K562 (cell line): Measurements from ENCODE around the gene ZMYND8. TPM values are rescaled to one million over a fixed set of nuclear protein-coding genes. Genes with fewer than 3 reads are reported as not detected.
A peak's percentile ranks its signal among the peaks of the same experiment; 100 is the strongest.

ENCODE experiments used
- ATF4 ChIP-seq: fragments of 450-650 bp; formaldehyde crosslinking; IDR thresholded peaks from 2 replicates; pipeline ENCODE4 v1.4.0; 2022; ENCODE audit warnings: mild to moderate bottlenecking, moderate library complexity
- CXXC5 ChIP-seq: fragments of 250-450 bp; sonication (Bioruptor Pico); IDR thresholded peaks from 2 replicates; pipeline ENCODE4 v1.8.0; 2022; ENCODE audit warnings: inconsistent platforms, mild to moderate bottlenecking, moderate library complexity
- ELK3 ChIP-seq: fragments of 450-650 bp; formaldehyde crosslinking; IDR thresholded peaks from 2 replicates; pipeline ENCODE4 v1.4.0; 2020; ENCODE audit warnings: mild to moderate bottlenecking
- FOS ChIP-seq: IDR thresholded peaks from 3 replicates; pipeline ENCODE4 v1.6.1; 2011; ENCODE audit not compliant: insufficient read length; ENCODE audit errors: extremely low read depth
- FOXA3 ChIP-seq, 2 experiments: fragments of 450-650 bp in 1 of 2; sonication (generic) in 1 of 2; formaldehyde crosslinking; IDR thresholded peaks in 1 of 2; conservative IDR thresholded peaks in 1 of 2; 2 replicates each; pipeline versions ENCODE4 v1.4.0 to v1.8.0; 2020 to 2022; ENCODE audit warnings: mild to moderate bottlenecking in 2 of 2, missing genetic modification reagents in 1 of 2
- HINFP ChIP-seq: fragments of 450-650 bp; conservative IDR thresholded peaks from 2 replicates; pipeline ENCODE4 v1.6.1; 2016; ENCODE audit warnings: missing genetic modification characterization, low read depth, mild to moderate bottlenecking, control low read depth, missing compliant biosample characterization
- IRF9 ChIP-seq: fragments of 450-650 bp; IDR thresholded peaks from 2 replicates; pipeline ENCODE4 v1.6.1; 2016; ENCODE audit warnings: missing biosample characterization, missing genetic modification characterization
- KLF1 ChIP-seq: fragments of 450-650 bp; IDR thresholded peaks from 2 replicates; pipeline ENCODE4 v1.6.1; 2016; ENCODE audit warnings: missing genetic modification characterization, missing compliant biosample characterization
- LCOR ChIP-seq: sonication (generic); formaldehyde crosslinking; IDR thresholded peaks from 2 replicates; pipeline ENCODE4 v1.8.0; 2022; ENCODE audit warnings: mild to moderate bottlenecking, missing genetic modification reagents
- MAFF ChIP-seq: IDR thresholded peaks from 2 replicates; pipeline ENCODE4 v1.6.1; 2012; ENCODE audit warnings: low read length, improper control_type of control experiment
- NCOA4 ChIP-seq: fragments of 450-650 bp; IDR thresholded peaks from 2 replicates; pipeline ENCODE4 v1.6.1; 2018; ENCODE audit warnings: mild to moderate bottlenecking; ENCODE audit not compliant: partially characterized antibody
- NR4A1 ChIP-seq, 2 experiments: fragments of 250-450 bp in 1 of 2; fragments of 450-650 bp in 1 of 2; sonication (Bioruptor Pico) in 1 of 2; IDR thresholded peaks; 2 replicates each; pipeline versions ENCODE4 v1.4.0 to v1.6.1; 2016 to 2020; ENCODE audit warnings: mild to moderate bottlenecking in 2 of 2, missing compliant biosample characterization in 1 of 2, missing genetic modification characterization in 1 of 2, moderate library complexity in 1 of 2
- TRIM25 ChIP-seq: fragments of 450-650 bp; IDR thresholded peaks from 2 replicates; pipeline ENCODE4 v1.7.0; 2016; ENCODE audit warnings: borderline replicate concordance
- ZBTB43 ChIP-seq: sonication (generic); formaldehyde crosslinking; IDR thresholded peaks from 2 replicates; pipeline ENCODE4 v1.8.0; 2023; ENCODE audit warnings: mild to moderate bottlenecking, missing genetic modification reagents
- ZNF197 ChIP-seq: fragments of 200-800 bp; sonication (Bioruptor generic); IDR thresholded peaks from 2 replicates; pipeline ENCODE4 v1.6.1; 2016; ENCODE audit warnings: low read depth, missing genetic modification characterization, missing compliant biosample characterization
- ZNF316 ChIP-seq: fragments of 450-650 bp; IDR thresholded peaks from 2 replicates; pipeline ENCODE4 v1.6.1; 2016
- ZNF764 ChIP-seq: fragments of 250-450 bp; sonication (Bioruptor Pico); IDR thresholded peaks from 2 replicates; pipeline ENCODE4 v1.4.0; 2020; ENCODE audit warnings: low read depth, mild to moderate bottlenecking, moderate library complexity
- polyA plus RNA-seq, 8 experiments: library from polyadenylated mRNA; depleted of rRNA in 4 of 8; stranded (reverse) in 5 of 8; unstranded in 3 of 8; fragments of >200 nt; fragmentation: Nextera tagmentation in 2 of 8; fragmentation: Illumina TruSeq in 1 of 8; extraction: Ambion mirVana in 2 of 8; extraction: Trizol in 1 of 8; gene quantifications; 2 replicates each; pipeline versions ENCODE4 v1.2.1 to v1.2.3, GENCODE V29; 2011 to 2014; ENCODE audit warnings: inconsistent platforms in 1 of 8, missing spikeins in 1 of 8
- total RNA-seq, 7 experiments: library from RNA; depleted of rRNA in 6 of 7; stranded (reverse); fragments of >200 nt in 6 of 7; fragmentation: Illumina TruSeq in 2 of 7; extraction: Trizol in 2 of 7; gene quantifications; 2 replicates each; pipeline versions ENCODE4 v1.2.1 to v1.2.3, GENCODE V29; 2011 to 2021; ENCODE audit warnings: low replicate concordance in 1 of 7

The ZMYND8 gene
- total and polyA plus RNA-seq, 9 of the 15 experiments (the other 6 are each of a cell fraction or from before 2014, with no cell fraction given): 31.8 to 148 (median 71.9) TPM

- no peak for TF ChIP-seq TRIM25
- TF ChIP-seq KLF1: no peak
- TF ChIP-seq ZNF764 (CRISPR knock-in tag): no peak
- TF ChIP-seq ZNF197 (CRISPR knock-in tag): no peak
- TF ChIP-seq ELK3 (CRISPR knock-in tag): no peak
- 0 out of 2 replicates have a peak, but pooled peaks have one; percentile 9 for TF ChIP-seq NR4A1 (CRISPR knock-in tag; IDR thresholded peaks at IDR 0.05)
- TF ChIP-seq NR4A1 (tag; IDR thresholded peaks at IDR 0.05): no peak
- 0 out of 4 replicates have a peak, but pooled peaks of 1 of the 2 experiments have one; percentile 20 for TF ChIP-seq FOXA3 (CRISPR knock-in tag; conservative IDR thresholded peaks at IDR 0.05 in 1 of 2, IDR thresholded peaks at IDR 0.05 in 1 of 2)
- TF ChIP-seq HINFP (tag): no peak
- no peak for TF ChIP-seq ATF4 (CRISPR knock-in tag)
- no peak for TF ChIP-seq IRF9 (tag)
- TF ChIP-seq ZNF316: 0 out of 2 replicates have a peak, but pooled peaks have one; percentile 3
- TF ChIP-seq MAFF: no peak
- no peak for TF ChIP-seq LCOR (CRISPR knock-in tag)
- peak; percentile 22 for TF ChIP-seq NCOA4
- no peak for TF ChIP-seq FOS
- TF ChIP-seq CXXC5: peak; percentile 29; the same call in 1 of the 2 replicates
- TF ChIP-seq ZBTB43 (CRISPR knock-in tag): no peak
Measured at GRCh38 chr20:47354714-47355488, 1.6 kb downstream of the ZMYND8 start (continued).
